HEK293 (cell line): ENCODE results near the gene EXTL1.
A peak's percentile ranks its signal among the peaks of the same experiment; 100 is the strongest.

Experiments used
- CTCF ChIA-PET: fragments of 350-600 bp; formaldehyde crosslinking; extraction: SDS; loops from one replicate; lab custom pipeline; 2021; ENCODE audit warnings: antibody characterized with exemption; lab: Yijun Ruan, JAX
- POLR2A ChIA-PET: fragments of 300-600 bp; formaldehyde crosslinking; extraction: SDS; loops from one replicate; lab custom pipeline; 2020; ENCODE audit warnings: antibody characterized with exemption, inconsistent platforms; lab: Yijun Ruan, JAX
- H3K27ac ChIP-seq: fragments of 200-500 bp; sonication (Bioruptor generic); 2 replicates; pipeline ENCODE4 v1.5.1; 2014; ENCODE audit warnings: low read depth, low read length, control low read depth, inconsistent platforms; ENCODE audit errors: extremely low read depth
- H3K36me3 ChIP-seq, 2 experiments: fragments of 200-500 bp in 1 of 2; sonication (Bioruptor generic) in 1 of 2; 1 replicate in 1 of 2; 2 replicates in 1 of 2; pipeline ENCODE4 v1.5.1; 2014 to 2017; ENCODE audit warnings: inconsistent platforms in 2 of 2, low read length in 2 of 2; ENCODE audit not compliant: control insufficient read depth in 2 of 2, insufficient read depth in 1 of 2
- H3K4me1 ChIP-seq: fragments of 200-500 bp; sonication (Bioruptor generic); 2 replicates; pipeline ENCODE4 v1.5.1; 2014; ENCODE audit warnings: mild to moderate bottlenecking, low read length, inconsistent platforms; ENCODE audit not compliant: control insufficient read depth, insufficient read depth
- H3K4me3 ChIP-seq: 2 replicates; pipeline ENCODE4 v1.5.1; 2011; ENCODE audit warnings: low read depth, mild to moderate bottlenecking, control low read depth, low read length, moderate library complexity
- H3K9me3 ChIP-seq: fragments of 200-500 bp; sonication (Bioruptor generic); 2 replicates; pipeline ENCODE4 v1.5.1; 2014; ENCODE audit warnings: low read depth, low read length, inconsistent platforms; ENCODE audit not compliant: control insufficient read depth, insufficient read depth
- BCL11B ChIP-seq: fragments of 450-650 bp; formaldehyde crosslinking; IDR thresholded peaks from 2 replicates; pipeline ENCODE4 v1.5.1; 2016; ENCODE audit warnings: low read depth, missing biosample characterization, missing genetic modification characterization
- ELK4 ChIP-seq: IDR thresholded peaks from 2 replicates; pipeline ENCODE4 v1.6.1; 2011; ENCODE audit warnings: mild to moderate bottlenecking, low read depth, low read length, borderline replicate concordance
- GLI2 ChIP-seq: fragments of 450-650 bp; formaldehyde crosslinking; IDR thresholded peaks from 2 replicates; pipeline ENCODE4; 2017; ENCODE audit warnings: missing biosample characterization, missing genetic modification characterization, low read depth, borderline replicate concordance
- GLIS2 ChIP-seq: fragments of 450-650 bp; formaldehyde crosslinking; IDR thresholded peaks from 2 replicates; pipeline ENCODE4 v1.5.1; 2016; ENCODE audit warnings: missing biosample characterization, missing genetic modification characterization
- MZF1 ChIP-seq: fragments of 450-650 bp; formaldehyde crosslinking; IDR thresholded peaks from 2 replicates; pipeline ENCODE4 v1.5.1; 2017; ENCODE audit warnings: missing biosample characterization, missing genetic modification characterization, borderline replicate concordance
- OVOL3 ChIP-seq: fragments of 450-650 bp; formaldehyde crosslinking; IDR thresholded peaks from 2 replicates; pipeline ENCODE4 v1.5.1; 2016; ENCODE audit warnings: missing biosample characterization, missing genetic modification characterization
- PATZ1 ChIP-seq: fragments of 450-650 bp; formaldehyde crosslinking; IDR thresholded peaks from 2 replicates; pipeline ENCODE4 v1.5.1; 2016; ENCODE audit warnings: missing biosample characterization, missing genetic modification characterization
- SP2 ChIP-seq: fragments of 450-650 bp; formaldehyde crosslinking; IDR thresholded peaks from 2 replicates; pipeline ENCODE4 v1.5.1; 2016; ENCODE audit warnings: missing biosample characterization, missing genetic modification characterization
- YY2 ChIP-seq: fragments of 450-650 bp; formaldehyde crosslinking; IDR thresholded peaks from 2 replicates; pipeline ENCODE4 v1.5.1; 2016; ENCODE audit warnings: missing biosample characterization, missing genetic modification characterization
- ZBTB1 ChIP-seq: fragments of 450-650 bp; formaldehyde crosslinking; IDR thresholded peaks from 2 replicates; pipeline ENCODE4 v1.5.1; 2016; ENCODE audit warnings: missing biosample characterization, missing genetic modification characterization
- ZNF148 ChIP-seq: fragments of 450-650 bp; formaldehyde crosslinking; IDR thresholded peaks from 2 replicates; pipeline ENCODE4 v1.5.0; 2017; ENCODE audit warnings: missing biosample characterization, missing genetic modification characterization, borderline replicate concordance
- ZNF433 ChIP-seq: fragments of 450-650 bp; formaldehyde crosslinking; IDR thresholded peaks from 2 replicates; pipeline ENCODE4 v1.5.1; 2016; ENCODE audit warnings: missing biosample characterization, missing genetic modification characterization, low read depth
- ZSCAN18 ChIP-seq: fragments of 450-650 bp; formaldehyde crosslinking; IDR thresholded peaks from 2 replicates; pipeline ENCODE4 v1.5.1; 2016; ENCODE audit warnings: missing biosample characterization, missing genetic modification characterization
- TF ChIP-seq, protein P1 (sequence below): fragments of 450-650 bp; formaldehyde crosslinking; IDR thresholded peaks from 2 replicates; pipeline ENCODE4 v1.5.1; 2016; ENCODE audit warnings: missing biosample characterization, missing genetic modification characterization
- TF ChIP-seq, protein P2 (sequence below): sonication (generic); formaldehyde crosslinking; IDR thresholded peaks from 2 replicates; pipeline ENCODE4 v1.8.1; 2022; ENCODE audit warnings: mild to moderate bottlenecking, moderate library complexity, missing genetic modification reagents

The EXTL1 gene

DNA sequence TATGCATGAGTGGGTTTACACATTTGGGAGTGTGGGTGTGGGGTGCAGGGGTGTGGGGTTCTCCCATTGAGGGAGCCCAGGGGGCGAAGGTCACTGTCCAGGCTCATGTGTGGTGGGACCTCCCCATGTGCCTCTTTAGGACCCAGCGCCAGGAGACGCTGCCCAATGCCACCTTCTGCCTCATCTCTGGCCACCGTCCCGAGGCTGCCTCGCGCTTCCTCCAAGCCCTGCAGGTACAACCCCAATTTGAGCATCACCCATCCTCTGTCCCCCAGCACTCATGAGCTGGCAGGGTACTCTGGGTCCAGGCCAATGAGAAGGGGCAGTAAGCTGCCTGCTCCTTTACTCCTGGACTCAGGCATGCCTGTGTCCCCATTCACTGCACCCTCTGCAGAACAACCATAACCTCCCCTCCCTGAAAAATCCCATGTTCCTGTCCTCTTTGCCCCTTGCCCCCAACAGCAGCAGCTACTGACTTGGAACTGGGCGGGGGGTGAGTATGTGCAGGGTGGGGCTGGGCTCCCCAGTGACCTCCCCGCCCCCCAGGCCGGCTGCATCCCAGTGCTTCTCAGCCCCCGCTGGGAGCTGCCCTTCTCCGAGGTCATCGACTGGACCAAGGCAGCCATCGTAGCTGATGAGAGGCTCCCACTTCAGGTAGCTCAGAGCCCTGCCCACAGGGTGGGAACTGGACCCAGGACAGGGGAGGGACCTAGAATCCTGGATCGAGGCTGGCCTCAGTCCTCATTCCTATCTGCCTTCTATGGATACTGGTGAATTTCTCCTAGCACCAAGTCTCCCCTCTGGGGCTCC, 7.7 kb downstream of the EXTL1 start:
- TF ChIP-seq PATZ1 (tag by site-specific recombination) = 0 out of 2 replicates have a peak, but pooled peaks have one; percentile 32
- TF ChIP-seq, protein P1, sequence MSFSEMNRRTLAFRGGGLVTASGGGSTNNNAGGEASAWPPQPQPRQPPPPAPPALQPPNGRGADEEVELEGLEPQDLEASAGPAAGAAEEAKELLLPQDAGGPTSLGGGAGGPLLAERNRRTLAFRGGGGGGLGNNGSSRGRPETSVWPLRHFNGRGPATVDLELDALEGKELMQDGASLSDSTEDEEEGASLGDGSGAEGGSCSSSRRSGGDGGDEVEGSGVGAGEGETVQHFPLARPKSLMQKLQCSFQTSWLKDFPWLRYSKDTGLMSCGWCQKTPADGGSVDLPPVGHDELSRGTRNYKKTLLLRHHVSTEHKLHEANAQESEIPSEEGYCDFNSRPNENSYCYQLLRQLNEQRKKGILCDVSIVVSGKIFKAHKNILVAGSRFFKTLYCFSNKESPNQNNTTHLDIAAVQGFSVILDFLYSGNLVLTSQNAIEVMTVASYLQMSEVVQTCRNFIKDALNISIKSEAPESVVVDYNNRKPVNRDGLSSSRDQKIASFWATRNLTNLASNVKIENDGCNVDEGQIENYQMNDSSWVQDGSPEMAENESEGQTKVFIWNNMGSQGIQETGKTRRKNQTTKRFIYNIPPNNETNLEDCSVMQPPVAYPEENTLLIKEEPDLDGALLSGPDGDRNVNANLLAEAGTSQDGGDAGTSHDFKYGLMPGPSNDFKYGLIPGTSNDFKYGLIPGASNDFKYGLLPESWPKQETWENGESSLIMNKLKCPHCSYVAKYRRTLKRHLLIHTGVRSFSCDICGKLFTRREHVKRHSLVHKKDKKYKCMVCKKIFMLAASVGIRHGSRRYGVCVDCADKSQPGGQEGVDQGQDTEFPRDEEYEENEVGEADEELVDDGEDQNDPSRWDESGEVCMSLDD = no peak
- TF ChIP-seq ZBTB1 (tag by site-specific recombination) = no peak
- 0 out of 2 replicates have a peak, but pooled peaks have one; percentile 18 for TF ChIP-seq SP2 (tag by site-specific recombination)
- no peak for TF ChIP-seq BCL11B
- TF ChIP-seq GLIS2 = peak; percentile 46; the same call in 1 of the 2 replicates
- no peak for TF ChIP-seq YY2 (tag by site-specific recombination)
- no peaks in the 10 kb centered on the region for H3K4me1 ChIP-seq
- POLR2A ChIA-PET = interaction anchor here (0.6 to 1.6 kb wide), 2 partner anchors 16 to 175 kb away, joined by 3 to 4 read pairs; no protein-coding TSS in a partner anchor

DNA sequence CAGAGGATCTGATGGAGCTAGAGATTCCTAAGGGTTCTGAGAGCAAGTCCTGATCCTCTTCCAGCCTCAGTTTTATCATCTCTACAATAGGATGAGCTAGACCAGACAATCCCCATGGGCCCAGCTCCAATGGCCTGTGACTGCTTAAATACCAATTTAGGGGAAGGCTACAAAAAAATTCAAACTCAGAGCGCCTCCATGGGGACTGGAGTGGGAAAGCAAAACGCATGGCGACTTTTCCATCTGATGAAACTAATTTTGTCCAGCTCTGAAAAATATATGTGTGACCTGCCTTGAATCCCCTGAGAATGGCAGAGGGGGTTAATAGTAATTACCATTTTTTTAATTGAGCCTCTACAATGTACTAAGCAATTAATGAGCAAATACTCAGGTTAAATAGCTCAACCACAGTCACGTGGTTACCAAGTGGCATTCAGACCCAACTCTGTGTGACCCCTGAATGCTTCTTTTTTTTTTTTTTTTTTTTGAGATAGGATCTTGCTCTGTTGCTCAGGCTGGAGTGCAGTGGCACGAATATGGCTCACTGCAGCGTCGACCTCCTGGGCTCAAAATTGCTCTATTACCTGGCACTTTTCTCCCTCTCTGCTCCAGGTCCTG, 8.4 kb downstream of the EXTL1 start:
- CTCF ChIA-PET = interaction anchor here (0.6 to 1.7 kb wide), 9 partner anchors 9 to 879 kb away, joined by 3 to 7 read pairs (median 3); no protein-coding TSS in a partner anchor
- POLR2A ChIA-PET = interaction anchor here (0.6 to 1.6 kb wide), 2 partner anchors 17 to 175 kb away, joined by 3 to 4 read pairs; no protein-coding TSS in a partner anchor
- TF ChIP-seq MZF1 = peak; percentile 90; the same call in 1 of the 2 replicates
- no peak for TF ChIP-seq ZNF433 (tag by site-specific recombination)
- Histone ChIP-seq H3K36me3 (no peaks in the 10 kb centered on the region), H3K27ac (no peak overlapping the region), H3K4me3 (no peak overlapping the region), H3K9me3 (no peaks in the 10 kb centered on the region), H3K4me1 (no peaks in the 10 kb centered on the region)

More for the DNA sequence above, 7.7 kb downstream of the EXTL1 start:
- CTCF ChIA-PET = interaction anchor here (0.6 to 1.7 kb wide), 7 partner anchors 10 to 879 kb away, joined by 3 to 7 read pairs (median 4); no protein-coding TSS in a partner anchor
- Histone ChIP-seq H3K9me3 (no peaks in the 10 kb centered on the region), H3K27ac (no peak overlapping the region), H3K36me3 (no peaks in the 10 kb centered on the region), H3K4me3 (no peak overlapping the region)

DNA sequence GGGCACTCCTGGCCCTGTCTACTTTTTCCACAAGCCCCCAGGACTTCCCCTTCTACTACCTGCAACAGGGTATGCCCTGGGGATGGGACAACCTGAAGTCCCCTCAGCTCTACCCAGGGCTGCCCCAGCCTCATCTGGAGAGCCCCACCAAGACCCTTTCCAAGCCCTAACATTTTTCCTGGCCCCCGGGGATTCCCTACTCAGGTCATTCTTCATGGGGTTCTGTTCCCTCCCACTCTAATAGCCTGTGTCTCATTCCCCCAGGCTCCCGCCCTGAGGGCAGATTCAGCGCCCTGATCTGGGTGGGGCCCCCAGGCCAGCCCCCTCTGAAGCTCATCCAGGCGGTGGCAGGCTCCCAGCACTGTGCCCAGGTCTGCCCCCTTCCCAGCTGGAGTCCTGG, 9.6 kb downstream of the EXTL1 start:
- no peaks in the 10 kb centered on the region for H3K36me3 ChIP-seq

More for the DNA sequence above, 9.6 kb downstream of the EXTL1 start:
- ChIA-PET CTCF (interaction anchor here (1.1 kb wide), 1 partner anchor 9 kb away, joined by 3 read pairs; no protein-coding TSS in a partner anchor), POLR2A (no interaction called here)
- H3K4me3 ChIP-seq = no peak overlapping the region
- H3K27ac ChIP-seq = no peak overlapping the region
- no peak for TF ChIP-seq ZNF148 (tag by site-specific recombination)
- TF ChIP-seq OVOL3 (tag by site-specific recombination) = no peak
- no peak for TF ChIP-seq ELK4
- no peak for TF ChIP-seq GLI2
- TF ChIP-seq ZSCAN18 (tag by site-specific recombination) = no peak
- TF ChIP-seq, protein P2, sequence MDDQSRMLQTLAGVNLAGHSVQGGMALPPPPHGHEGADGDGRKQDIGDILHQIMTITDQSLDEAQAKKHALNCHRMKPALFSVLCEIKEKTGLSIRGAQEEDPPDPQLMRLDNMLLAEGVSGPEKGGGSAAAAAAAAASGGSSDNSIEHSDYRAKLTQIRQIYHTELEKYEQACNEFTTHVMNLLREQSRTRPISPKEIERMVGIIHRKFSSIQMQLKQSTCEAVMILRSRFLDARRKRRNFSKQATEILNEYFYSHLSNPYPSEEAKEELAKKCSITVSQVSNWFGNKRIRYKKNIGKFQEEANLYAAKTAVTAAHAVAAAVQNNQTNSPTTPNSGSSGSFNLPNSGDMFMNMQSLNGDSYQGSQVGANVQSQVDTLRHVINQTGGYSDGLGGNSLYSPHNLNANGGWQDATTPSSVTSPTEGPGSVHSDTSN = no peak
- H3K9me3 ChIP-seq = no peaks in the 10 kb centered on the region
- no peaks in the 10 kb centered on the region for H3K4me1 ChIP-seq
